IMR-90 (cell line): ENCODE data around the gene PAX3. TPM values are rescaled to one million over a fixed set of nuclear protein-coding genes. Genes with fewer than 3 reads are reported as not detected.

Experiments used
- ATAC-seq: fragments of 200-7000 bp; cut with Tn5 transposase; 2 replicates; pipeline ENCODE4 v1.9.1; 2020; ENCODE audit warnings: low read depth, mild to moderate bottlenecking, moderate library complexity
- BruUV-seq: library from RNA; stranded (reverse); fragments of 400-500 nt; replicated peaks from 2 replicates; lab custom pipeline; 2021; lab: Mats Ljungman, UMichigan
- CTCF ChIA-PET: fragments of 300-600 bp; formaldehyde crosslinking; extraction: SDS; loops from one replicate; lab custom pipeline; 2021; ENCODE audit warnings: antibody characterized with exemption; lab: Yijun Ruan, JAX
- POLR2A ChIA-PET: fragments of 300-600 bp; sonication (Branson Sonifier 250); formaldehyde crosslinking; loops from one replicate; lab custom pipeline; 2022; ENCODE audit warnings: antibody characterized with exemption; ENCODE audit not compliant: unreplicated experiment; lab: Charles Lee
- DNase-seq: peaks from one replicate; pipeline ENCODE4 v3.0.0; 2013
- H2AFZ ChIP-seq: replicated peaks from 2 replicates; pipeline ENCODE3; 2013; ENCODE audit warnings: low read length, mild to moderate bottlenecking; ENCODE audit not compliant: poor library complexity
- H2AK5ac ChIP-seq: 2 replicates; pipeline ENCODE4 v1.6.1; 2013; ENCODE audit warnings: low read depth, low read length, inconsistent platforms
- H2AK9ac ChIP-seq: replicated peaks from 2 replicates; pipeline ENCODE3; 2013; ENCODE audit warnings: mild to moderate bottlenecking, low read depth, low read length, moderate library complexity; ENCODE audit not compliant: poor library complexity
- H2BK120ac ChIP-seq: 2 replicates; pipeline ENCODE4 v1.6.1; 2013; ENCODE audit warnings: low read depth, low read length, inconsistent platforms
- H2BK15ac ChIP-seq: 3 replicates; pipeline ENCODE4 v1.6.1; 2013; ENCODE audit warnings: low read depth, low read length, inconsistent platforms
- H2BK20ac ChIP-seq: 2 replicates; pipeline ENCODE4 v1.6.1; 2013; ENCODE audit warnings: low read depth, mild to moderate bottlenecking, inconsistent platforms, low read length, moderate library complexity
- H2BK5ac ChIP-seq: 2 replicates; pipeline ENCODE4 v1.6.1; 2013; ENCODE audit warnings: mild to moderate bottlenecking, low read depth, low read length, inconsistent platforms; ENCODE audit not compliant: poor library complexity, severe bottlenecking
- H3K14ac ChIP-seq: replicated peaks from 2 replicates; pipeline ENCODE4 v1.6.1; 2013; ENCODE audit warnings: low read depth, low read length, inconsistent platforms
- H3K18ac ChIP-seq: 2 replicates; pipeline ENCODE4 v1.6.1; 2013; ENCODE audit warnings: low read depth, low read length, control low read depth
- H3K23ac ChIP-seq: 2 replicates; pipeline ENCODE4 v1.6.1; 2013; ENCODE audit warnings: low read depth, low read length, inconsistent platforms
- H3K27ac ChIP-seq: 2 replicates; pipeline ENCODE4 v1.5.1; 2013; ENCODE audit warnings: mild to moderate bottlenecking, control low read depth, low read length; ENCODE audit not compliant: insufficient read depth
- H3K27me3 ChIP-seq: 2 replicates; pipeline ENCODE4 v1.6.1; 2013; ENCODE audit warnings: low read length; ENCODE audit not compliant: control insufficient read depth, insufficient read depth
- H3K36me3 ChIP-seq: 2 replicates; pipeline ENCODE4 v1.6.1; 2013; ENCODE audit warnings: low read length, mixed read lengths; ENCODE audit not compliant: control insufficient read depth, insufficient read depth
- H3K4ac ChIP-seq: 2 replicates; pipeline ENCODE4 v1.6.1; 2013; ENCODE audit warnings: low read depth, low read length, inconsistent platforms
- H3K4me1 ChIP-seq: 2 replicates; pipeline ENCODE4 v1.6.1; 2013; ENCODE audit warnings: low read length, mixed read lengths; ENCODE audit not compliant: control insufficient read depth, insufficient read depth
- H3K4me2 ChIP-seq: 2 replicates; pipeline ENCODE4 v1.6.1; 2013; ENCODE audit warnings: low read depth, mild to moderate bottlenecking, control low read depth, low read length, moderate library complexity
- H3K4me3 ChIP-seq: 2 replicates; pipeline ENCODE4 v1.5.1; 2013; ENCODE audit warnings: low read depth, mild to moderate bottlenecking, control low read depth, low read length, moderate library complexity; ENCODE audit not compliant: insufficient read depth
- H3K56ac ChIP-seq: 2 replicates; pipeline ENCODE4 v1.6.1; 2013; ENCODE audit warnings: low read length, inconsistent platforms; ENCODE audit not compliant: insufficient read depth; ENCODE audit errors: extremely low read depth
- H3K79me1 ChIP-seq, 2 experiments: 2 replicates each; pipeline ENCODE4 v1.6.1; 2013; ENCODE audit warnings: low read length in 2 of 2, inconsistent platforms in 1 of 2, low read depth in 1 of 2
- H3K9ac ChIP-seq: 2 replicates; pipeline ENCODE4 v1.6.1; 2013; ENCODE audit warnings: low read depth, low read length, control low read depth
- H3K9me1 ChIP-seq: 2 replicates; pipeline ENCODE4 v1.6.1; 2013; ENCODE audit warnings: low read length, inconsistent platforms; ENCODE audit not compliant: insufficient read depth
- H3K9me3 ChIP-seq: 2 replicates; pipeline ENCODE4 v1.6.1; 2013; ENCODE audit warnings: low read length; ENCODE audit not compliant: control insufficient read depth, insufficient read depth
- H4K20me1 ChIP-seq: 2 replicates; pipeline ENCODE4 v1.6.1; 2013; ENCODE audit warnings: low read length, inconsistent platforms; ENCODE audit not compliant: insufficient read depth
- H4K5ac ChIP-seq: 2 replicates; pipeline ENCODE4 v1.6.1; 2013; ENCODE audit warnings: mild to moderate bottlenecking, low read depth, low read length, control low read depth
- H4K8ac ChIP-seq, 2 experiments: 2 replicates each; pipeline ENCODE4 v1.6.1; 2013; ENCODE audit warnings: low read depth in 2 of 2, low read length in 2 of 2, control low read depth in 1 of 2, inconsistent platforms in 1 of 2
- H4K91ac ChIP-seq: 2 replicates; pipeline ENCODE4 v1.6.1; 2013; ENCODE audit warnings: low read depth, low read length, inconsistent platforms; ENCODE audit not compliant: insufficient read depth
- BHLHE40 ChIP-seq: fragments of 150-350 bp; IDR thresholded peaks from 2 replicates; pipeline ENCODE4 v1.6.1; 2016; ENCODE audit warnings: mild to moderate bottlenecking, low read depth, low read length
- CEBPB ChIP-seq: IDR thresholded peaks from 2 replicates; pipeline ENCODE4 v1.6.1; 2012; ENCODE audit warnings: low read depth, low read length, improper control_type of control experiment
- CHD1 ChIP-seq: IDR thresholded peaks from 2 replicates; pipeline ENCODE4 v1.6.1; 2012; ENCODE audit warnings: low read depth, low read length, improper control_type of control experiment
- ELK1 ChIP-seq: fragments of 150-350 bp; IDR thresholded peaks from 2 replicates; pipeline ENCODE4 v1.6.1; 2016; ENCODE audit warnings: low read depth, mild to moderate bottlenecking, low read length, moderate library complexity, borderline replicate concordance
- FOS ChIP-seq: fragments of 150-350 bp; IDR thresholded peaks from 2 replicates; pipeline ENCODE4 v1.6.1; 2016; ENCODE audit warnings: low read depth, low read length
- MAZ ChIP-seq: IDR thresholded peaks from 2 replicates; pipeline ENCODE4 v1.6.1; 2012; ENCODE audit warnings: low read depth, mild to moderate bottlenecking, low read length, improper control_type of control experiment, moderate library complexity, borderline replicate concordance
- MXI1 ChIP-seq: IDR thresholded peaks from 2 replicates; pipeline ENCODE4 v1.6.1; 2012; ENCODE audit warnings: low read depth, mild to moderate bottlenecking, low read length, moderate library complexity, borderline replicate concordance
- NFE2L2 ChIP-seq: fragments of 150-350 bp; IDR thresholded peaks from 2 replicates; pipeline ENCODE4 v1.6.1; 2016; ENCODE audit warnings: low read depth, mild to moderate bottlenecking, low read length
- POLR2A ChIP-seq: IDR thresholded peaks from 2 replicates; pipeline ENCODE4 v1.6.1; 2012; ENCODE audit warnings: mild to moderate bottlenecking, low read depth, low read length
- RAD21 ChIP-seq: IDR thresholded peaks from 2 replicates; pipeline ENCODE4 v1.6.1; 2012; ENCODE audit warnings: low read length, improper control_type of control experiment
- RCOR1 ChIP-seq: IDR thresholded peaks from 2 replicates; pipeline ENCODE4 v1.6.1; 2012; ENCODE audit warnings: mild to moderate bottlenecking, low read length, improper control_type of control experiment; ENCODE audit not compliant: insufficient replicate concordance
- RFX5 ChIP-seq: IDR thresholded peaks from 2 replicates; pipeline ENCODE4 v1.8.0; 2012; ENCODE audit warnings: low read depth, mild to moderate bottlenecking, low read length, moderate library complexity
- SMC3 ChIP-seq: fragments of 150-350 bp; IDR thresholded peaks from 2 replicates; pipeline ENCODE4 v1.6.1; 2016; ENCODE audit warnings: low read depth, mild to moderate bottlenecking, antibody characterized with exemption, low read length, moderate library complexity
- WGBS, 2 experiments: methylation state at CpG; one replicate each; pipeline versions ENCODE4 v1.1.5 to v1.1.7; 2013; ENCODE audit warnings: missing lambda C conversion rate in 2 of 2; ENCODE audit not compliant: insufficient read length in 1 of 2; ENCODE audit errors: extremely low coverage in 2 of 2; 5-methylcytosine and 5-hydroxymethylcytosine counted together
- dilution Hi-C: fragments of 300-500 bp; cut with HindIII; formaldehyde crosslinking; loops from one replicate; pipeline ENCODE4 v1.14.3; 2018; ENCODE audit warnings: low sequenced_read_pairs; ENCODE audit not compliant: unreplicated experiment
- in situ Hi-C: fragments of 300-500 bp; cut with MboI; formaldehyde crosslinking; loops from 3 replicates; pipeline ENCODE4 v1.14.3; 2019; ENCODE audit warnings: low sequenced_read_pairs, inconsistent platforms, mixed read lengths
- intact Hi-C: fragments of 100-400 bp; cut with micrococcal nuclease; formaldehyde crosslinking; loops from 2 replicates; pipeline ENCODE4 v1.10.0; 2022
- polyA plus RNA-seq, 3 experiments: library from polyadenylated mRNA; depleted of rRNA; stranded (reverse); fragments of >200 nt; gene quantifications; 2 replicates each; pipeline ENCODE4 v1.2.3, GENCODE V29; 2012; ENCODE audit warnings: low replicate concordance in 1 of 3
- total RNA-seq: library from RNA; depleted of rRNA; stranded (reverse); fragments of >200 nt; gene quantifications from 2 replicates; pipeline ENCODE4 v1.2.3, GENCODE V29; 2012

Gene PAX3
- total and polyA plus RNA-seq, 2 of the 4 experiments (the other 2 are of a cell fraction) = not detected

DNA sequence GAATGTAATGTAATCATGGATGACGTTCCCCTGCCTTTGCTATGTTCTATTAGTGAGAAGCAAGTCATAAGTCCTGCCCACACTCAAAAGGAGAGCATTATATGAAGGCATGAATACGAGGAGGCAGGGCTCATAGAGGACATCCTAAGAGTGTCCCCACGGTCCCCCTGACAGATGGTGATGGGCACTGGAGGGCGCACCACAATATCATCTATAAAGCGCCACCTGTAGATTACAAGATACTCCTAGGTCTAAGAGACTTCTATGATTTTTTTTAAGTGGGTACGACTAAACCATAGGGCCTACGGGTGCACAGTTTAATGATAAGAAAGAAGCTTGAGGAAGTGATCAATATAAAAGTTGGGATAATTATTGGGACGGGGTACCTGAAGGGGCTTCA lies 131.0 kb downstream of the PAX3 start:
- CTCF ChIA-PET = no interaction called here
- no peak overlapping the region for H2BK5ac ChIP-seq
- in situ Hi-C loops (no loop called here), intact Hi-C loops (no loop called here), dilution Hi-C loops (no loop called here)
- no peak overlapping the region for H2BK120ac ChIP-seq
- no peak overlapping the region for H2AFZ ChIP-seq
- H3K23ac ChIP-seq = no peak overlapping the region
- POLR2A ChIA-PET = no interaction called here
- no peak overlapping the region for H4K91ac ChIP-seq
- no peak overlapping the region for H2BK20ac ChIP-seq
- H3K27ac ChIP-seq = no peak overlapping the region
- no peaks in the 10 kb centered on the region for H3K27me3 ChIP-seq
- H3K56ac ChIP-seq = no peak overlapping the region
- no TSS peak for BruUV-seq
- no peak overlapping the region for H3K4me3 ChIP-seq
- H4K20me1 ChIP-seq = no peaks in the 10 kb centered on the region
- no peaks in the 10 kb centered on the region for H3K36me3 ChIP-seq
- no peaks in the 10 kb centered on the region for H3K4me1 ChIP-seq
- no peak overlapping the region for H3K14ac ChIP-seq
- no peak overlapping the region for H4K5ac ChIP-seq
- TF ChIP-seq RAD21 = no peak
- no peak for TF ChIP-seq BHLHE40
- no peak for TF ChIP-seq RFX5
- no peak for TF ChIP-seq FOS
- TF ChIP-seq NFE2L2 = no peak
- TF ChIP-seq CEBPB = no peak
- no peak for TF ChIP-seq CHD1
- no peak for TF ChIP-seq MXI1
- no peak for TF ChIP-seq RCOR1
- TF ChIP-seq POLR2A = no peak
- TF ChIP-seq SMC3 = no peak
- no peak for TF ChIP-seq MAZ
- TF ChIP-seq ELK1 = no peak
- no peaks in the 10 kb centered on the region for H3K79me1 ChIP-seq
- H2AK9ac ChIP-seq = no peak overlapping the region
- no CpG with 5 or more reads among the region's 8 CpGs for WGBS, 2 experiments
- ATAC-seq (no peak), DNase-seq (no peak)
- no peak overlapping the region for H3K4me2 ChIP-seq
- H2BK15ac ChIP-seq = no peak overlapping the region
- H3K9me1 ChIP-seq = no peaks in the 10 kb centered on the region
- no peaks in the 10 kb centered on the region for H3K9me3 ChIP-seq
- no peak overlapping the region for H4K8ac ChIP-seq
- H3K18ac ChIP-seq = no peak overlapping the region
- H3K4ac ChIP-seq = no peak overlapping the region
- H3K9ac ChIP-seq = no peak overlapping the region
- no peak overlapping the region for H2AK5ac ChIP-seq
